Stimulated activated CD8-positive, alpha-beta memory T cell treated with anti-CD3 and anti-CD28 coated beads, Interleukin-12 subunit alpha, Interleukin-12 subunit beta, amount 100 ng/mL, for 24 hours (primary cell): ENCODE data around the gene COX6B2.

Experiments used
- DNase-seq: peaks from one replicate; pipeline ENCODE4 v3.0.0-alpha.2; 2020; ENCODE audit errors: extremely low read depth

COX6B2 gene

DNA sequence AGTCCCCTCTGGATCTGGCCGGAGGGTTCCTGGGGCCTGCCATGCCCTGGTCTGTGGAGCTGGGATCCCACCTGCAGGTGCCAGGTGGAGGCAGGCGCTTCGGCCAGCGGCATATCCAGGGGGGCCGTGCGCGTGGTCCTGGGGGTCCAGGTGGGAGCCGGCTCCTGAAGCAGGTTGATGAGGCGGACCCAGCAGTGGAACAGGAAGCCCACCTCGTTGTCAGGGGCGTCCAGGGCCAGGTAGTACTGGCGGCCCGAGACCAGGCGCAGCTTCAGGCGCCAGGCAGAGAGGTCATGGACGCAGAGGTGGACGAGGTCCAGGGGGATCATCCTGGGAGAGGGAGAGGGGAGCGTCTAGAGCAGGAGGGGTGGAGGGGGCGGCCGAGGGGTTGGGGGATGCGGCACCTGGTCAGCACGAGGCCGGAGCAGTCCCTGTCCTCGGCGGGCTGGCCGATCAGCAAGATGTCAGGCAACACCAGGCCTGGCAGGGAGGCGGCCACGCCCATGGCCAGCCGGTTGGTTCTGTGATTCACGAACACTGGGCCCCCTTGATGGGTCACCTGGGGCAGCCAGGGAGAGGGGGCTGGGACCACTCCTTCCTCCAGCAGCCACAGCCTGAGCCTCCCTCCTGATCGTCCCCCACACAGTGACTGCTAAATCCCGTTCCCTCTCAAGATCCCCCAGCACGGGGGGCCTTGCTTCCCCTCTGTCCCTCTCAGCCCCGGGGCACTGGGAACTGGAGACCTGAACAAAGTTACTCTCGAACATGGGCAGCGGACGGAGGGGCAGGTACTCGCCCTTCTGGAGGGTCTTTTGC, 7.9 kb upstream of the COX6B2 start:
- no peak for DNase-seq

DNA sequence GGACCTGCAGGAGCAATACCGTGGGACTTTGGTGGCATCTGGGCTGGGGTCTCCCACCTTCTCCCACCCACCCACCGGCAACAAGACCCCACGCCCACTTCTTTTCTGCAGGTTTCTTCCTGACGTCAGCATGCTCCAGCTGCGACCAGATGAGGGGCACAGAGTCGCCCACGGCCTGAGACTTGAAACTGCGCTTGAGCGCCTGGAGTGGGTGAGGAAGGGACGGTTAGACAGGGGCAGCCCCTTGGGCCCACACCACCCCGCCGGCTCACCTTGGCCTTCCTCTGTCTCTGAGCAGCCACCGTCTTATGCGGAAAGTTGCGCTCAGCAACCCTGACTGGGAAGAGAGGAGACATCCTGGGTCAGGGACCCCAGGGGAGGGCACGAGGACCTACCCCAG, 6.4 kb upstream of the COX6B2 start:
- DNase-seq, result no peak

DNA sequence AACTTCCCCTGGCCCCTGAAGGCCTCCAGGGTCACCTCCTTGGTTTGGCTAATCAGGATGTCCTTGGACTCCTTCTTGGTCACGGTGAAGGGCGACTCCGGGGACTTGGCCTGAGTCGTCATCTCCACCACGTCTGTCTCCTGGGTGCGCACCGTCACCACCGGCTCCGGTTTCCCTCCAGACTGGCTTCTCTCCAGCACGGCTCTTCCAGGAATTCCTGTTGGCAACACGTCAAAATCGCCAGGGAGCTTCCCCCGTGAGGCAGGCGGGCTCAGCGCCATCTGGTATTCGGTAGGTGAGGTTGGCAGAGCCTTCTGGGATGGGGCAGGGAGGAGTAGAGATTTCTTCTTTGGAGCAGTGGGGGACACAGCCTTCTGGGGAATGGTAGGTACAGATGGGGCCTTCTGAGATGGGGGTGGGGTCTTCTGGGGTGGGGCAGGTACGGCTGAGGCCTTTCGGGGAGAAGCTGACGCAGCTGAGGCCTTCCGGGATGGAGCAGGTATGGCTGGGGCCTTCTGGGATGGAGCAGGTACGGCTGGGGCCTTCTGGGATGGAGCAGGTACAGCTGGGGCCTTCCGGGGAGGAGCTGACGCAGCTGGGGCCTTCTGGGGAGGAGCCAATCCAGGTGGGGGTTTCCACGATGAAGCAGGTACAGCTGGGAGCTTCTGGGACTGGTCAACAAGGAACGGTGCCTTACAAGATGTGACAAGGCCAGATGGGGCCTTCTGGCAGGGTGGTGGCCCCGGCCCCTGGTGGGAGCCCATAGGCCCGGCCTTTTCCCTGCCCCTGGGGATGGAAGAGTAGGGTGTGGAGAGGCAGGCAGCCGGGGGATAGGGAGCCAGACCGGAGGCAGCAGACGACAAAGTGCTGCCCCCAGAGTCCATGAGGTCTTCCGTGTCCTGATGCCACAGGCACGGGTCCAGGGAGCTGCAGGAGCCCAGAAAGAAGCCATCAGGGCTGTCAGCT, 4.7 kb upstream of the COX6B2 start:
- DNase-seq, result no peak

DNA sequence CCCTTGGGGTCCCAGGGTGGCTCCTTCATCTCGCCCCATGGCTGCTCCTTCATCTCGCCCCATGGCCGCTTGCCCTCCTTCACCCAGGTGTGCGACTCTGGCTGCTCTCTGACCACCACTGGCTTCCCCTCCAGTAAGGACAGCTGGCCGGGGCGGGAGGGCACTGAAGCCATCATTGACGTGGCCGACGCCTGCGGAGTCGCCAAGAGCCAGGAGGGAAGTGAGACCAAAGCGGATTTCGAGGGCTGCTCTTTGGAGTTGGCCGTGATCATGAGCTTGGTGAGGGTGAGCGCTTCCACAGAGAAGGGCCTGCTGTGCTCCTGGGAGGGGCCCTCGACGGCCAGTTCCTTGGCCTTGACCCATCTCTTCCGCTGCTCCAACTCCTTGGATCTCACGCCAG, 4.0 kb upstream of the COX6B2 start:
- no peak for DNase-seq

DNA sequence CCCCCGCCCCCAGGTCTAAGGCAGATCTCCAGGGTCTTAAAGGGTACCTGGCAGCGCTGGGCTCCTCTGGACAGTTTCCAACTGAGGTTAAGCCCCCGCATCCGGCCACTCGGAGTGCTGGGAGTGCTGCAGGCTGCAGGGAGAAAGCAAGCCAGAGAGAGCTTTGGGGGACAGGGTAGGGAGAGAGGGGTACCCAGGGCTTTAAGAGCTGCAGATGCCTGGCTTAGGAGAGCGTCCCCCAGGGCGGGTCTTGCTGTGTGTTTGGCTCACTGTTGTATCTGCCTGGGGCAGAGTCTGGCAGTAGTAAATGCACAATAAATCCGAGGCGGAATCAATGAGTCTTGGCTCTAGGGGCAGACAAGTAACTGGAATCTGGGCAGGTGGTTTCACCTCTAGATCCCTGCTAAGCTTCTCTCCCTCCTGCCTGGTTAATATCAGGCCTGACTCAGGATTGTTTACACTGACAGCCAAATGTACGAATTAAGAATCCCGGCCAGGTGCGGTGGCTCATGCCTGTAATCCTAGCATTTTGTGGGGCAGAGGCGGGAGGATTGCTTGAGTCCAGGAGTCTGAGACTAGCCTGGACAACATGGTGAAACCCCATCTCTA, 798 bp upstream of the COX6B2 start:
- no peak for DNase-seq

DNA sequence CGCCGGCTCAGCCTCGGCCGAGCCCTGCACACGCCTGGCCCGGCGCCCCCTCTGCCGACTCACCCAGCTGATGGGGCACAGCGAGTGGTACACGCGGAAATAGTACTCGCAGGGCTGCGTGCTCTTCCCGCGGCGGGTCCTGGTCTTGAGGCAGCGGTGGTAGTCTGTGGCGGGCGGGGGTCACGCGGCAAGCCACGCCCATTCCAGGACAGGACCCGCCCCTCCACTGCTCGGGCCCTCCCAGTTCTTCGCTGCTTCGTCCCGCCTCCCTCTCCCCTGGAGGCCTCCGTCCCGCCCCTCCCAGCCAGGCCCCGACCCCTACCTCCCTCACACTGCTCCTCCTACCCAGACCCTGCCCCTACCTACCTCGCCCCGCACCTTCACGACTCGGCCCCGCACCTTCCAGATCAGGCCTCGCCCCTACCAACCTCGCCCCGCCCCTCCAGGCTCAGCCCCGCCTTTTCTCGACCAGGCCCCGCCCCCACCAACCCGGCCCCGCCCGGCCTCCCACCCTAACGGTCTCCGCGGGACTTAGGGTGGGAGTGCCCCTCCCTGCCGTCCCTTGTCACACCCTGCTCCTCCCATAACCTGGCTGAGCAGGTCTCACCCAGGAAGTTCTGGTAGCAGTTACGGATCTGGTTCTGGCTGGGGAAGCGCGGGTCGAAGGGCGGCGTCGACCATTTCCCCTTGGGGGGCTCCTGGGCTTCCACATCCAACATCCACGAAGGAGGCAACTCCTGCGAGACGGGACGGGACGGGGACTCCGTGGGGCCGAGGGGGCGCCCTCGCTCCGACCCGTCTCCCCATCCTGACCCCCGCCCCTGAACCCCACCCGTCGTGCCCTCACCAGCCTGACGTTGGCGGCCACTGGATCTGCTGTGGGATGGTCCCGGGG, 469 bp downstream of the COX6B2 start:
- DNase-seq, result no peak

DNA sequence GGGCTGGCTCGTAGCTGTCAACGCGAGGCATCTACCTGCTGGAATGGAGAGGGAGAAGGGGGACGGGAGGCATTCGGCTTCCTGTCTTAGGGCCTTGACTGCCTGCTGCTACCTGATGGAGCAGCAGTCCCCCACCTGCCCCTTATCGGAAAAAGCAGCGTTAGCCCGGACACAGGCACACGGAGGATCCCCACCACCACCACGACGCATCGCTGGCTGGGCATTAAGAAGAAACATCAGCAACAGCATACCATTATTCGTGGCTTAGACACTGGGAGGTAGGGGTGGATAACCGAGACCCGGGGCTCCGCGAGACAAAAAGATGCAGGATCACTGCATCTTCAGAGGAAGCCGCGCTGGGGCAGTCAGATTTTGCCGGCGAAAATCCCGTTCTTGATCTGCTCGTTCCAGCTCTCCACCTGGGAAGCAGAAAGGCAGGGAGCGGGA, 1.1 kb downstream of the COX6B2 start:
- DNase-seq, result no peak

DNA sequence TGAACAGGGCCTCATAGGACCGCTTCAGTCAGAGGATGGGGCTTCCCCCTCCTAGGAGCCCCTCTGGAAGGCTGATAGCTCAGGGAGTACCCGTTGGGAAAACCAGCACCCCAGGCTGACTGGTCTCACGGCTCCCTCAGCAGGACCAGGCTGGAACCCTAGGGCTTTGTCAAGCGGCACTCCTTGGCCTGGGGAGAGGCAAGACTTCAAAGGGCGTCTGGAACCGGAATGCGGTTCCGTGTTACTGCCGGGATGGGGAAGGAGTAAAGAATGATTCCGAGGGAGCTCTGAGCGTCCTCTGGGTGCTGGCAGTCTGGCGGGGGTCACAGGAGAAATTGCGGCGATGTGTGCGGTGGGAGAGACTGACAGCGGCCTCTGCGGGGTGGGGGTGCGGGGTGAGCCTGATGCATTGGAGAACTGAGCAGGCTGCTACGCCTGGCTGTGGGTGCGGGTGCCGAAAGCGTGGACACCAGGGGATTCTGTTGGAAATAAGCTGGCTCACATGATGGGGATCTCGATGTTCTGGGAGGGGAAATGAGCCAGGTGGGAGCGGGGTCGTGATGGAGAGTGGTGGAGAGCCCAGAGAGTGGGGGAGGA, 1.9 kb downstream of the COX6B2 start:
- no peak for DNase-seq

DNA sequence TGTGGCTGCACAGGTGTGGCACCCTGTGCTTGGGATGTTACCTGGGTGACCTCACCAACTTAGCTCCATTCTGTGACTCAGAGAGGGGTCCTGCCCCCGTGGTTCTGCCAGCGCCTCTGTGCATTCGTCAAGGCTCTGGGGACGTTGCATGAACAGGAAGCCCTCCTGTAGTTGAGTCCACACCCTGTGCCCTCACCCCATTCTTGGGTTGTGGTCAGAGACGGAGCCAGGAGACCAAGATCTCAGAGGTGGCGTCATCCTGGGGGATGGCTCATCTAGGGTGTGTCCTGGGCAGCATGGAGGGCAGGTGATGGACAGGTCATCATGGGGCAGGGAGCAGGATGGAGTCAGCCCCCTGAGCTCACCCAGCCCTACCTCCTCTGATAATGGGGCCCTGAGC, 2.5 kb downstream of the COX6B2 start:
- no peak for DNase-seq

DNA sequence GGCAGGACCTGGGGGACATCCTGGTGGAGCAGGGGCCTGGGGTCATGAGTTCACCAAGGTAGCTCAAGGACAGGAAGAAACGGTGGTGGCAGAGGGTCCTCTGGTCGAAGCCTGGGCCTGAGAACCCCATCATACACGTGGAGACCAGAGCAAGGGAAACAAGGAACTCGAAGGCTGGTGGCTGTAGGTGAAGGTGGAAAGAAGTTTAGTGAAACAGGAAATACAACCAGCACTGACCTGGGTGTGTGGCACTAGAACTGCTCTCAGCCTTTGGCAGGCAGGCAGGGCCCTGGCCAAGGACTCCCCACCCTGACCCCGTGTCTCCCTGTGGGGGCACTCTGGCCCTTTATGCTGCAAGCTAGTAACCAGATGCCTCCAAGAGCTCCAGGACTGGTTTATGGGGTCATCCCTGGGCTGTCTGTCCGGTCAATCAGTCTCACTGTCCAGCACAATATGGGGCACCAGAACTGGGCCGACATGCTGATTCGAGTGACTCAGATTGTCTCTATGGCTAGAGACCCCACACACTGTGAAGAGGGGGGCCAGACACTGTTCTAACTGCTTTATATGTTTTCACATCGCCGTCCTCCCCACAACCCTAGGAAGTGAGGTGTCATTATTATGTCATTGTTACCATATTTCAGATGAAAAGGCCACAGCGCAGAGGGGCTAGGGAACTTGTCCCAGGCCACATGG, 3.8 kb downstream of the COX6B2 start:
- DNase-seq, result no peak

DNA sequence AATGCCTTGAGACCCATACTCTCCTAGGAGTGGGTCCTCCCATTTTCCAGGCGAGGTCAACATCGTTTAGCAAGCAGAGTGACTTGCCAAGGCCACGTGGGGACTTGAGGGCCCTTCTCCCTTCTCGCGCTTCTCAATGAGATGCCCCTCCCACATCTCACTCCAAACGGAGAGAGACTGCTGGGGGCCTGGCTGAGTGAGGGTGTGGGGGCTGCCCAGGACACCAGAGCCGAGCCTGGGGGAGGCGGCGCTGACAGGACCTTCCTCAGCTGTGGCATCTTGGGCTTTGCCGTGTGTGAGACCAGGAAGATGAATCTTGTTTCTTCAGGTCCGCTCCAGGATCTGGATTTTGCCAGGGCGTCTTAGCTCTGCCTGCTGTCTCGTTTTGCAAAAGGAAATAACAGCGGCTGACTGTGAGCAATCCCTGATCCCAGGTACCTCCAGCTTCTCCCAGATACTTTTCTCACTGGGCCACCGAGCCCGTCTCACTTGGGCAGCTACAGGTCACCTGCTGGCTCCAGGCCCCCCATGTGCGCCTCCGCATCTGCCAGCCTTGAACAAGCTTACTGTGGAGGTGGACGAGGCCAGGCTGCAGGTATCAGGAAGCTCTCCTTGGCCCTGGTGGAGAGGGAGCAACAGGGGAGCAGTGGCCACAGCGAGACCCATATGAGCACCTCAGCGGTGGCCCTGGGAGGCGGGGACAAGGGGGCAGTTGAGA, 6.0 kb downstream of the COX6B2 start:
- no peak for DNase-seq

DNA sequence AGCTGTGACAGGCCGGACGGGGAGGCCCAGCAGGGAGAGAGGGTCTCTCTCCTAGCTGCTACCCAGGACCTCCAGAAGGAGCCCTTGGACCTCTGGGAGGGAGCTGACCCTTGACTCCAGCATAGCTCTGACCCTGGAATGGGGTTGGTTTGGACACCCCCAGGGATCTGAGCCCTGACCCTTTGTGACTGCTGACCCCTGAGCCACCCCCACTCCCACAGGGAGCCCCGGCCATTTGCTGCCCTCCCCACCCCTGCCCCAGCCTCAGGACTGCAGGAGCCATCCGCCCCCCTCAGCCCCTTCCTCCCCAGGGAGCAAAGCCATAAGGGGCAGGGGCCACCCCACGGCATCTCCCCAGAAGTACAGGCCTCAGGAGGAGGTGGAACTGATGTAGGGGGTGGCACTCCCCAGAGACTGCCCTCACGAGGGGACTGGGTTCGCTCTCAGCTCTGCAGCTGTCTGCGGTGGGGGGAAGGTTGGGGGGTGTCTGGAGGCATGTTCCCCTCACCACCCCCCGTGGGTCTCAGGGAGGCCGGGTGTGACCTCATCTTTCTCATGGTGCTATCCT, 7.0 kb downstream of the COX6B2 start:
- DNase-seq, result no peak

DNA sequence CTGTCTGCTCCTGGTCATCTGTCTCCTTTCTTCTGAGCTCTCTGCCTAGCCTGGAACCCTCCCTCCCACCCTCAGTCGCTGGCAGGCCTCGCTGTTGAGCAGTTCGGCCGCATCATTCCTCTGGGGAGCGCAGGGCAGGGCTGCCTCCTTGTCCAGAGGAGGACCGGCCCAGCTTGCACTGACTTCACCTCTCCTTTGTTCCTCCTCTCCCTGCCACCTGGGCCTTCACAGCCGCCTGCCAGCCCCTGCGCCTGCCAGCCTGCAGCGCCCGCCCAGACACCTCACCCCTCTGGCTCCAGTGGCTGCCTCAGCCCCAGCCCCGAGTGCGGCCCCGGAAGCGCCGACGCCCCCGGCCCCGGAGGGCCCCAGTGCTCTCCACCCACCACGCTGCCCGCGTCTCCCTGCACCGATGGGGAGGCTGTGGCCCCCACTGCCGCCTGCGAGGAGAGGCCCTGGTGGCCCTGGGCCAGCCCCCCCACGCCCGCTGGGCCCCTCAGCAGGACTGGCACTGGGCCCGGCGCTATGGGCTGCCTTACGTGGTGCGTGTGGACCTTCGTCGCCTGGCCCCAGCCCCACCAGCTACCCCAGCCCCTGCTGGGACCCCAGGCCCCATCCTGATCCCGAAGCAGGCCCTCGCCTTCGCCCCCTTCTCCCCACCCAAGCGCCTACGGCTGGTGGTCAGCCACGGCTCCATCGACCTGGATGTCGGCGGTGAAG, 7.6 kb downstream of the COX6B2 start:
- DNase-seq, result no peak

DNA sequence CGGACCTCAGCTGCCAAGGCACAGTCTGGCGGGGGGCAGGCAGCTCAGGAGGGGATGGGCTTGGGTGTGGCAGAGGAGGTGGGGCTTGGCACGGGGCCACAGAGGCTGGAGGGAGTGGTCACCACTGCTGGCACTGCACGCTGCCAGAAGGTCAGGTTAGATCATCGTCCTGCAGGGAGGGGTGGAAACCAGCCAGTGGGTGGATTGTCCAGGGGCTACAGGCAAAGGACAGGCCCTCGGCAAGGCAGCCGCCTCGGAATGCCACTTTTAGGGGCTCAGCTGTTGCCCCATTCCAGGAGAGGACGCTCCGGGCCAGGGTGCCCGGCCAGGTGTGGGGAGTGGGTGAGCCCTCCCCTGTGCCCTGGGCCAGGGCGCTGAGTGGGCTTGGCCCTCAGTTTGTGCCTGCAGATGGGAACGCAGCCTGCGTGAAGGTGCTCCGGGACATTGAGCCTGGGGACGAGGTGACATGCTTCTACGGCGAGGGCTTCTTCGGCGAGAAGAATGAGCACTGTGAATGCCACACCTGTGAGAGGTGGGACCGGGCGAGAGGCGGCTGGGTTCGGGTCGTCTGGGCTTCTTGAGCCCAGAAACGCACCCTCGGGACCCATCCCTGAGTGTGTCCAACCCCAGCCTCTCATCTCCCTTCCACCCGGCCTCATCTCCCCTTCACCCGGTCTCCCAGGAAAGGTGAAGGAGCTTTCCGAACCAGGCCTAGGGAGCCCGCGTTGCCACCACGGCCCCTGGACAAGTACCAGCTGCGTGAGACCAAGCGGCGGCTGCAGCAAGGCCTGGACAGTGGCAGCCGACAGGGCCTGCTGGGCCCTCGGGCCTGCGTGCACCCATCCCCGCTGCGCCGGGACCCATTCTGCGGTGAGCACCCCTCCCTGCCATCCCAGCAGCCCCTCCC, 8.4 kb downstream of the COX6B2 start:
- DNase-seq, result no peak

DNA sequence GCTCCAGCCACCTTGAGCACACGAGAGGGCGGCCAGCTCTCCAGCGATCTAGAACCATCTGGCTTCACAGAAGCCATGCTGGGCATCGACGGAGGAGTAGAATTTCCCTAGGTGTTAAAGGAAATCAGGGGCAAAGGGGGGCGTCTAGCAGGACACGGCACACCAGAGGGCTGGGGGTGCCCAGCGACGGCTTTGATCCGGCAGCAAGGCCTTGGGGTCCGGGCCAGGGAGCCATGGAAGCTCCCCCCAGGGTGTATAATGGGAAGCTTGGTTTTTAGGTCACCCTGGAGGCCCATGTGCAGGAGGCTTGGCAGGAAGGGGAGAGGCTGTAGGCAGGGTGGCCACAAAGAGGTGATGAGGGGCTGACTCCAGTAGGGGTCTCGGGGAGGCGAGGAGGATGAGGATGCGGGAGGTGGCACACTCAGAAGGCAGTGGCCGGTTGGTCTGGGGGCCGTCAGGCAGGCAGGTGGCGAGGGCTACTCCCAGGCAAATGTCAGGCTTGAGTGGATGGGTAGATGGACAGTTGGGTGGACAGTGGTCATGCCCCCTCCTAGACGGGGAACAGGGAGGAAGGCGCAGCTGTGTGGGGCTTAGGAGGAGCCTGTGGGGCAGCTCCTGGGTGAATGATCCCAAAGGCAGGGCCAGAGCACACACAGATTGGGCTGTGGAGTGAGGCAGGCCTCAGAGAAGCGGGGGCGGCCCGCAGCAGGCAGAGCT, 9.3 kb downstream of the COX6B2 start:
- DNase-seq, result no peak

DNA sequence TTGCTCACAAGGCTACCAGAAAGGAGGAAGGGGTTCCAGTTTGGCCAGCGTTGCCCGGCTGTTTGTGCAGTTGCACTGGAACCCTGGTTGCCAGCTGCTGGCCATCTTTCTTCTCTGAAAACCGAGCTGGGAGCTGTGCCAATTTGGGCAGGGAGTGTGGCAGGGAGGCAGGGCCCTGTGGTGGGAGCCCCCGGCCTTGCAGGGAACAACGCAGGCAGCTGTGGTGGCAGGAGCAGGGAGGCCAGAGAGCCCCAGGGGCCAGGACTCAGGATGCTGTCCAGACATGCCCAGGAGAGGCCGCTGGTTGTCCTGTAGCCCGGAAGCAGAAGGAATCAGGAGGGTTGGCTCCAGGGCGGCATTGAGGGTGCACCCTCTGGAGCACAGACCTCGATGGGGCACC, 10.1 kb downstream of the COX6B2 start:
- no peak for DNase-seq
